Stimulated activated CD8-positive, alpha-beta memory T cell treated with anti-CD3 and anti-CD28 coated beads, Interleukin-7, amount 100 ng/mL, for 24 hours (primary cell): ENCODE results near the gene TRIP13.

Source experiments
- DNase-seq: peaks from one replicate; pipeline ENCODE4 v3.0.0-alpha.2; 2020; ENCODE audit warnings: low read depth

The TRIP13 gene

DNA sequence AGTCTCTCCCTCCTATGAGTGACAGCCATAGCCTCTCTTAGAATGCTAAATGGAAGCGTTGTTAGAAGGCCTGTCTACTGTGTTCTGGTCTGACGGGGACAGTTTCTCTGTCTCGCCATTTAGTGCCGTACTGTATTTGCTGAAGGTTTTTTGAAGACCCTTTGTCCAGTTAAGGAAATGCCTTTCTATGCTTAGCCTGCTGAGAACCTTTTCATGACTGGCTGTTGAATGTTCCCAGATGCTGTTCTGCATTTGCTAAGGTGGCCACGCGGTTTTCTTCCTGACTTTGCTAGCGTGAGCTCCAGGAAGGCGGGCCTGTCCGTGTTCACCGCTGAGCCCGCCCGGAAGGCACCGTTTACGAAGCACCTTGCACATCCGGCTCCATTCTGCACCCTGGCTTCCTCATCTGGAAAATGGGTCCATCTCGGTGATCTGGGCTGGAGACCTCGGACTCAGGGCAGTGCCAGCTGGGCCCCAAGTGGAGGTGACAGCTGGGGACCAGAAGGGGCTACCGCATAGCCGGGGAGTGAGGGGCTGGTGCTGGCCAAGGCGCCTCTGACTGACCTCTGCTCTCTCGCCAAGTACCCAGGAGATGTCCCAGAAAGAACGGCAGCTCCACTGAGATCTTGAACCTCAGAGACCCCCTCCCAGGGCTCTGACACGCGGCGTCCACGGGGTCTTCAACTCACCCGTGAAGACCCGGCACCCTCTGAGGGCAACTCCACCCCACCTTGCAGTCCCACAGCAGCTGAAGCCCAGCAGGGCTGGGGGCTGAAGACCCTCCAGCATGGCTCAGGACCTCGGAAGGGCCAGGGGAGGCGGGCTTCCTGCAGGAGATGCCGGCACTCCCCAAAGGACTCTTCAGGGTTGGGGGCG is 63.4 kb downstream of the TRIP13 start:
- DNase-seq = no peak

DNA sequence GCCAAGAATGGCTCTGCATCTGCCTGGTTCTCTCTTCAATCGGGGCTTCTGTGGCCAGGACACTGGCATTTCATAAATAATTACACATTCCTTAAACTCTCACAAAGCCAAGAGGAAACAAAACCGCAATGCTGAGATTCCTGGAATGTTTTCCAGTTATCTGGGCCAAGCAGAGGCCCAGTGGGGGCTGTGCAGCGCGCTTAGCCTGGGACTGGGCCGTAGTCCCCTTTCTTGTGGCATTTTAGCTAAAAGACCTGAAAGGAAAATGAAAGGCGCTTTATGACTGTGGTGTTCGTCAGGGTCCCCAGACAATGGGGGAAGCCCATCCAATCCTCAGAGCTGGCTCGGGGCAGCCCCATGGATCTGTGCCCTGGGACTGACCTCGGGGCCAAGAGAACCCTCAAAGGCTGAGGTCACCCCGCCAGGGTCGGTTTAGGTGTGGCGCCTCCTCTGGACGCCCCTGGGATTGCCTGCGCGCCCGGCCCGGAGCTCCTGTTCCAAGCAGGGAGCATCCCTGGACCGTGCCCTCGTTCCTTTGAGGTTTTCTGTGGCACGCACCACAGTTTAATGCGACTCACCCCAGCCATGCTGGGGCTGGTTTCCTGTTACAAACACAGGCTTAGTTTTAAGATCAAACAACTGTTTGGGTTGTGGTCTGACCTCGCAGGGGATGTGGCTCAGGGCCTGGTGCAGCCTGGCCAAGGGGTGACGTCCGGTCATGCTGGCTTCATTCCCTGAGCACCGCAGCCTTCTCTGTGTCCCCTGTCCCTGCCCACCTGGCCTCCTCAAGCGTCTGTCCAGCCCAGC is 64.5 kb downstream of the TRIP13 start:
- DNase-seq = no peak

DNA sequence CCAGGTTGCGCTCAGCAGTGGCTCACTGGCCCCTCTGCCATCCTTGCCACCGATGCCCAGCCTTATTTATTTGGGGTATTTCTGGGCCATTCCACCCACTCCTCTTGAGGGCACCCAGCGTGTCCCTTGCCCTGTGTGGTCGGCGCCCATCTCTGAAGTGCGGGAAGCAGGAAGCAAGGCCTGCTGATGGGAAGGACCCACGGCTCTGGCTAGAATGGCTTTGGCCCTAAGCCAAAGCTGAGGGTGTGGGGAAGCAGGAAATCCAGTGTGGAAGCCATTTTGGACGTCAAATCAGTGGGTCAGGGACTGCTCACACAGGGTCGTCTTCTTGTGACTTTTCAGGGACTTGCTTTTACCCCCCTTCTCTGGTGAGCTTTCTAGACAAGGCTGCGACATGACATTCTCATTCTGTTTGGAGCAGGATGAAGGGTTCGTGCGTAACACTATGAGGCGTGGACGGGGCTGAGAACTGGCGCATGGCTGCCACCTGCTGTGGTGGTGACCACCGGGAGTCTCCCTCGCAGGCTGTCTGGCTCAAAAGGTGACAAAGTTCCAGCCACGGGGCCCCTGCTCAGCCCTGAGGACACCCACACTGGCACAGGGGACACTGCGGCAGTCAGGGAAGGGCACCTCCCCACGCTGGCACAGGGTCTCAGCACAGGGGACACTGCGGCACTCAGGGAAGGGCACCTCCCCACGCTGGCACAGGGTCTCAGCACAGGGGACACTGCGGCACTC is 65.2 kb downstream of the TRIP13 start:
- DNase-seq = no peak

DNA sequence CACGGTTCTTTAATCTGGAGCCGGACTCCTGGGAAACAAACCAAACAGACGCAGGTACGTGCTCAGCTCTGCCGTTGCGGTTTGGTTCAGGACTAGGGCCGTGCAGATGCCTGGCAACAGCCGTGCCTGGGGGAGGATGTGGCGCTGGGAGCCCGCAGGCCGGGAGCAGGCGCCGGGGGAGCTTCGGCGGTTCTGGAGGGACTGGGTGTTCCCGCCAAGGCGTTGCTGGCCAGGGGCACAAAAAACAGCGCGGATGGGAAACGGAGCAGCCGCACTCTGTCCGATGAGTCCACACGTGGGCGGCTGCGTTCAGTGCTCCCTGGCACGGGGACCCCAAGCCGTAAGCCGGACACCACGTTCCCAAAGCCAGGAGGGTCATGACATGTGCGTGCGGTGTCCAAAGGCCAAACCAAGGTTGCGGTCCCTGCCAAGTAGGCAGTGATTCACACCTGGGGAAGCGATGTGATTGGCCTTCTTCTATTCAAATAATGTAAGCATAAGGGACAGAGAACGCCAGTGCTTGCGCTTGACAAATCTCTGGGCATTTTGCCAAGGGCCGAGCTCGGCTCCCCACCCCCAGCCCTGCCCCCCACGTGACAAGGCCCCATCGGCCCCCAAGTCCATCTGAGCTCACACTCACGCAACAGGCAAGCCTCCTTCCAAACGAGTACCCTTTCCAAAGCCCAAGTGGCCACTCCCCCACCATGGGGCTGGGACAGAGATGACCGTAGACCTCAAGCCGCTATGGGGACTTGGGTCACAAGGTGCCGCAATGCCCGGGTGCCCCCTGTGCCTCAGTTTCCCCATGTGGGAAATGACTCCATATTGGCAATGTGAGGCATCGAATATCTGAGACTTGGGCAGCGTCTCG is 66.3 kb downstream of the TRIP13 start:
- DNase-seq = no peak

DNA sequence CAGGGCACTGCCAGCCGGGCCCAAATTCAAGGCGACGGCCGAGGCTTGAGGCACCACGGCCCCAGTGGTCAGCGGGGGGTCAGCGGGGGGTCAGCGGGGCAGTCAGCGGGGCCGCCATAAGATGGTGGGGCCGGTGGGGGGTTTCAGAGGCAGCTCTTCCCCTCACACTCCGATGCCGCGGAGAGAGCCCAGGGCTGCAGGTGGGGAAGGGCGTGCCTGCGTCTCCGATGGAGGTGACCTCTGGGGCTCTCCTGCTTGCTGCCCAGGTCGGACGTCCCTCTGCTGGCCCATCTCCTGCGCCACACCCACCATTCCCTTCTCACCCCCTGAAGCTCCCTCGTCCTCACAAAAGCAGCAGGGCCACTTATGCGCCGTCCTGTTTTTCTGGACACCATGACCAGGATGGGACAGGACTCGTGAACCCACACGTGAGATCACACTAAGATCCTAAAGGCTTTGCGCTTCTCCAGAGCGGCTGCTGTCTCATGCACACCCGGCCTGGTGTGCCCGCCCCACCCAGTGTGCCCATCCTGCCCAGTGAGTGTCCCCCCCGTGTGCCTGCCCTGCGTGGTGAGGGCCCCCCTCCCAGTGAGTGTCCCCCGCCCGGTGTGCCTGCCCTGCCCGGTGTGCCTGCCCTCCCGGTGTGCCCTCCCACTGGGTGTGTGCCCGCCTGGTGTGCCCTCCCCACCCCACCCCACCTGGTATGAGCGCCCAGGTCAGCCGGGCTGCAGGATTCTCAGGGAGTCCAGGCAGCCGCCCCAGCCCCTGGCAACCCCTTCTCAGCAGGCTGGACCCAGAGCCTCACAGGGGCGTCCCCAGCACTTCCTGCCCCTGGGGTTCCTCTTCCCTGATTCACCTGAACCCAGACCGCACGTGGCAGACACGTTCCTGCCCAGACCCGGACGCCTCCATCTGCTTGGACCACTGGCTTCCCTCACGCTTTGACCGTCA is 67.2 kb downstream of the TRIP13 start:
- DNase-seq = no peak

DNA sequence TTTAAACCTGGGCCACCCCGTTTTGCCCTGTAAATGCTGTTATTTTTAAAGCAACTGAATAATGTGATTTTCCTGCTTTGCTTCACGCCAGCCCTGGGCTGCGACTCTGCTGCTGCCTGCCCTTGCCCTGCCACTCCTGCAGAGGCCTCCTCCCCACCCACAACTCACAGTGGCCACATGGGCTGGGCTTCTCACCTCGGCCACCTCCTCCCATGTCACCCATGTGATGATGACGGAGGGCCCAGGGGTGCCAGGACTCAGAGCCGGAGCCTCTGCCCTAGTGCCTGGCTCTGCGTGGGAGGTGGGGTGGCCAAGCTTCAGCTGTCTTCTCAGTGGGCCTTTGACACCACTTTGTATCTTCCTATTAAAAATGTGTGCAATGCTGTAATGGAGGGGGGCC is 67.9 kb downstream of the TRIP13 start:
- DNase-seq = no peak

DNA sequence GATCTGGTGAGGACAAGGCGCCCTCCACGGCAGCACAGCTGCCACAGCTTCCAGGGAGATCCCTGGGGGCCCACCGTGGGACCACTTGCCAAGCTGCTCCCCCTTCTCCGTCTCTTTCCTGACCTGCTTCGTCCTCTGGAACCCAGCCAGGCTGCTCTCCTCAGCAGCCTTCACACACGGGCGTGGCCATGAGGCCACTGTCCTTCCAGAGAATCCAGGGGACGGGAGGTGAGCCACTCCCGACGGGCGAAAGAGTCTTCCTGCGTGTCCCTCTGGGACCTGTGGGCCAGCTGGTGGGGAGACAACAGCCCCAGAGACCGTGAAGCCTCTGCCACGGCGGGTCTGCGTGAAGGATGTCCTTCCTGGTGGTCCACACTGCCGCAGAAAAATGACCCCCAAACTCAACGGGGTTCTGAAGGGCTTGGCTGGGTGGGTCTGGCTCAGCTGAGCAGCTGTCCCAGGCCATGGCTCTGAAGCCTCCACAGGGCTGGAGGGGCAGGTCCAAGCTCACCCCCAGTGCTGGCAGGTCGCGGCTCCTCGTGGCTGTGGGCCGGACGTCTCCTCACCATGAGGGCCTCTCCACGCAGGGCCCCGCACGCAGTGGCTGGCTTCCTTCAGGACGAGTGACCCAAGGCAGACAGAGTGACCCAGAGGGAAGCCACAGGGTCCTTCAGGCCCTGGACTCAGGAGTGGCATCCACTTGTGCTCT is 68.5 kb downstream of the TRIP13 start:
- DNase-seq = no peak

DNA sequence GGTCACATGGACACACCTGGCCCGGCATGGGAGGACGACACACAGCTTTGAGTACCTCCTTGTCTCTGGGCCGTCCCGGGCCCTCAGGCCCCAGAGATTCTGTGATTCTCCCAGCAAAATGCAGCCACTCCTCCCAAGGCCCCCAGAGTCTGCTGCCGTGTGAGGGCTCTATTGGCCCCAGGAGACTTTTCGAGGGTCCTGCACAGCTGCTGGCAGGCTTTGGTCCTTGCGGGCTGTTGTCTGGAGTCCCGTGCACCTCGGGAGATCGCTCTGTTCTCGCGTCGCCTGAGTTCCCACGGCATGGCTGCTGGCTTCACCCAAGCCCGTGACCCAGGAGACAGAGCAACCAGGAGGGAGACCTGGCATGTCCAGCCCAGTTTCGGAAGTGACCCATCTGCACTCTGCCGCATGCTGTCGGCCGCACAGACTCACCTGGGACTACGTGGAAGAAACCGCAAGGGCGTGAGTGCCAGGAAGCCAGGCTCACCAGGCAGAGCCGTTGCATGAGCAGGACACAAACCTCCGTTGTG is 69.1 kb downstream of the TRIP13 start:
- no peak for DNase-seq

DNA sequence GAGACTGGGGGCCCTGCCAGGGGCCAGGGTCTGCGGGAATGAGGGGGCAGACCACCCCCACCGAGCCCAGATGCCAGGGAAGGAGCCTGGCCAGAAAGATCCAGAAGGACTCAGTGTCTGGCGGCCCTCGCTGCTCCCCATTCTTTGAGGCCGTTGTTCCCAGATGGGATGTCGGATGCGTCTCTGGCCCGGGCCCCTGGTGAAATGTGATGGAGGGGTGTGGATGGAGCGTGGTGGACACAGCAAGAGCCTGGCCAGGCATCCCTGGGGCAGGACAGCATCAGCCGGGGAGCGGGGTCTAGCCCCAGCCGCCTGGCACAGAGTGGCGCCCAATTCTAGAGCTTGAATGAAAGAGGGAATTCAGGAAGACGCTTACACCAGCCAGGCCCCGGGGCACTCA is 69.7 kb downstream of the TRIP13 start:
- no peak for DNase-seq

DNA sequence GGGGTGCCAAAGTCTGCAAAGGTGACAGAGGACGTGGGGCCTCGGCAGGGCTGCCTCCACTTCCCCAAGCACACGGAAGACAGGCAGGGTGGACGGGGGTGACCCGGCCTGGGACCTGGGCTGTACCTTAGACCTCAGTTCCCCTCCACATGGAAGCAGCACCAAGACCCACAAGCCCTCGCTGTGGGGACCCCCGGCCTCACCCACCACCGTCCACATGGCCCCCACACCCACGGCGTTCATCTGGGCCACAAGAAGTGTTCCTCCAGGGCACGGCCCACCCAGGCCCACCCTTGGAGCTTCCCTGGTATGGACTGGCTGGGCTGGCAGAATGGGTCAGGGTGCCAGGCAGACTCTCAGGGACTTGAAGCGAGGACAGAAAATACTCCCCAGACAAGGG is 70.1 kb downstream of the TRIP13 start:
- DNase-seq = no peak

DNA sequence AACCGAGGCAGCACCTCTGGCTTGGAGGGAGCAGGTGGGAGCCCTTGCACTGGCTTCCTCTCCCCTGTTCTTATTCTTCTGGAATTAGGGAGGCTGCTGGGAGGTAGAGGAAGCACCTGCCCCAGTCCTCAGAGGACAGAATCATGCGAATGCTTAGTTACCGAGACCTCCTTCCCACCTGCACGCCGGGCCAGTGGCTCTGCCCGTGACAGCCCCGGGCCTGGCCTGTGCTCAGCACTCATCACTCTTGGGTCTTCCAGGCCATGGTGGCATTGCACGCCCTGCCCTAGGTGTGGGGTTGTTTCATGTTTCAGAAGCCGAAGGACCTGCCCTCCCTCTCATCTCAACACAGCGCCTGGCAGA is 70.6 kb downstream of the TRIP13 start:
- DNase-seq = no peak

DNA sequence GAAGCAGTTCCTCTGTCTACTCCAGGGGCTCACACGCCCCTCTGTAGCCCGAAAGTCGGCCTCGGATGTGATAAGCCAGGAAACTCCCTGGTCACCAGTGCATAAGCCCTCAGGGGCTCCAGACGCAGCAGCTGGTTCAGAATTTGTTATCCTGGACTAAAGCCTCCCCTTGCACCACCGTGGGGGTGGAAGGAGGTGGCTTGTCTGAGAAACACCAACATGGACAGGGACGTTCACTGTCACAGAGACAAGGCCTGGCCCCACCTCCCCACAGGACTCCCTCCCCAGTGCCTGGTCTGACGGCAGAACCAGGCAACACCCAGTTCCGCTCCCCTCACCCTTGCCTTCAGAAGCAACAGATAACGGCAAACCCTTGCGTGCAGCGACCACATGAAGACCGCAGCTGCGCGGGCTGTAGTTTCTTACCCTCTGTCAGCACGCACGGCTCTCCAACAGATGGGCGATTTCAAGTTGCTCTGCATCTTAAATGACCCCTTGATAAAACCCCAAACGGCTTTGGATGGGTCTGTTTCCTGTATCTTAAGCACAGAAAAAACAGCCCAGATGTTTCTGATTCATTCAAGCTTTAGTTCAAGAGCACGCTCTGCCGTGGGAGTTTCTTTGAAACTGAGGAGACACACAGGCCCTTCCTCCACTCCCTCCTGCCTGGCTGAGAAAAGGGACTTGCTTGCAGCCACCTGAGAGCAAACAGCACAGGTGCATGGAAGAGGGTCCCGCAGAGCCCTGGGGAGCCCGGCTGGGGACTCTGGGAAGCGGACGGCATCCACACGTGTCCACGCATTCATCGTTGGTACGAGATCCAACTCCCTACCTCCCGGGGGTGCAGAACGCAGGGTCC is 71.2 kb downstream of the TRIP13 start:
- DNase-seq = no peak

DNA sequence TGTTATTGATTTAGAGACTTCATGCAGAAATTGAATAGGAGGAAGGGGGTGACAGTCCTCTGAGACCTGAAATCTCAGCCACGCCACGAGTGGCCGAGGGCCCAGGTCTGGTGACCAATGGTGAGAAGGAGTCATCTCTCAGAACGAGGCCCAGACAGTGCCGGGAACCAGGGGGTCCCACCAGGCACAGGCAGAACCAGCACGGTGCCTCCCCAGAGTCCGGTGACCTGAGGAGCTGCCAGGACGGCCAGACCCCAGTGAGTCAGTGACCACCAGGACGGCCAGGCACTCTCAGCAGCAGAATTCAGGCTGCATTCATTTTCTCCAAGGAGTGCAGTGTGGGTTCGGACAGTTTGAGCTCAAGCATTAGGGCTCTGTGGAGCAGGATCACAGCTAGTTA is 72.1 kb downstream of the TRIP13 start:
- no peak for DNase-seq

DNA sequence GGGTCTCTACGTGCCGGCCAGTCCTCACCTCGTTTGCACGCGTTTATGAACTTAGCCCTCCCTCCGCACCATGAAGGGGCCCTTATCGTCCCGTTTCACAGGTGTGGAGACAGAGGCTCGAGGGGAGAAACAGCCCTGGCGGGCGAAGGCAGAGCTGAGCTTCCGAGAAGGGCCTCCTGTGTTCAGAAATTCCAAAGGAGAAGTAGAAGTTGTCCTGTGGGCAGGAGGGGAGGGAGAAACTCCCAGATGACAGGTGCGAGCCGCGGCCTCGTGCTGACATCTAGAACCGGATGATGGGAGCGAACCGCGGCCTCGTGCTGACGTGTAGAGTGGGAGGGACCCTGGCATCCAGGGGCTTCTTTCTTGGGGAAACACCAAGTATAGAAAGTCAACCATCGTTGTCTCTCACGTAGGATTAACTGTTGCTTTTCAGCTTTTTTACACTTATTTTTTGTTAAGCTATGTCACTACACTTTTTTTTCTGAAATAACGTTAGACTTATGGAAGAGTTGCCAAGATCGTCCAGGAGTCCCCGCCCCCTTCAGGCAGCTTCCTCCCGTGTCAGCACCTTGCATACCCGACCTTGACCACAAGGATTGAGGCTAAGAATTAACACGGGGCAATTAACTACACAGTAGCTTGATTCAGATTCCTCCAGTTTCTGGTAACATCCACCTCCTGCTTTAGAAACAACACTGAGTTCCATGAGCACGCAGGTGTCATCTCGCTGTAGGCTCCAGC is 73.1 kb downstream of the TRIP13 start:
- DNase-seq = no peak

DNA sequence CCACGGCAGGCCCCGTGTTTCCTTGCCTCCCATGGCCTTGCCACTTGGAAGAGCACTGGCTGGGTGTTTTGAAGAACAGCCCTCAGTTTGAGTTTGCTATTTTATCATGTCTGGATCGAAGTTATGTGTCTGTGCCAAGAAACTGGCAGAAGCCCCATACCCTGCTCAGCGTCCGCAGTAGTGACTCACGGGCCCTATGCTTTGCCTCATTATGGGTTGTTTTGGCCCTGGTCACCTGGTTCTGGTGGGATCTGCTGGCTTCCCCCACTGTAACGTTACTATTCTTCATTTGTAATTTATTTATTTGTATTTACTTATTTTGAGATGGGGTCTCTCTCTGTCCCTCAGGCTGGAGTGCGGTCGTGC is 73.6 kb downstream of the TRIP13 start:
- DNase-seq = no peak

DNA sequence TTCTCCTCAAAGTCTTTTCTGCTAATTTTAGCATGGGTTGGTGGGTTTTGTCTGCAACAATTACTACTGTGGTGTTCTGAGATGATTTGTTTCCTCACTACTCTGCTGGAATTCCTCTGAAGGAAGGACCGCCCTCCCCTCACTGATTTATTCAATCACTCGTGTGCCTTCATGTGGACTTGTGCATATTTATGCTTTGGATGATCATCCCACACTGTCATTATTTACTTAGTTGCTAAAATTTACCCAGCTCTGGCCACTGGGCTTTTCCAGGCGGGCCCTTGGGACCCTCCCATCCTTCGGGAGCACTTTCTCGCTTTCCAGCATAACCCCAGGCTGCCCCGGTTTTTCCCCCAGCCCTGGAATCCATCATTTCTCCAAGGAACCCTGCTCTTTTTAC is 74.3 kb downstream of the TRIP13 start:
- no peak for DNase-seq
